GM23338 (cell line): Measurements from ENCODE around the gene TOMM6. TPM values are rescaled to one million over a fixed set of nuclear protein-coding genes. Genes with fewer than 3 reads are reported as not detected.

ENCODE experiments used
- ATAC-seq: fragments of 200-7000 bp; cut with Tn5 transposase; 3 replicates; pipeline ENCODE4 v1.9.1; 2020
- DNase-seq: peaks from one replicate; pipeline ENCODE4 v3.0.0-alpha.2; 2015; ENCODE audit warnings: low spot score
- H2AFZ ChIP-seq: fragments of 200-600 bp; sonication (generic); 2 replicates; pipeline ENCODE4 v1.8.0; 2016; ENCODE audit warnings: antibody characterized with exemption, mild to moderate bottlenecking, moderate library complexity
- H3F3A ChIP-seq: fragments of 200-600 bp; sonication (generic); replicated peaks from 2 replicates; pipeline ENCODE4 v1.8.0; 2017; ENCODE audit warnings: antibody characterized with exemption, mixed run types, low read depth
- H3K27ac ChIP-seq: fragments of 200-600 bp; sonication (generic); 2 replicates; pipeline ENCODE4 v1.6.1; 2016; ENCODE audit warnings: low read depth
- H3K27me3 ChIP-seq: fragments of 200-600 bp; sonication (generic); 2 replicates; pipeline ENCODE4 v1.8.0; 2016; ENCODE audit warnings: mild to moderate bottlenecking, mixed run types, moderate library complexity; ENCODE audit not compliant: insufficient read depth
- H3K36me3 ChIP-seq: fragments of 200-600 bp; sonication (generic); 2 replicates; pipeline ENCODE4 v1.8.0; 2016; ENCODE audit warnings: mild to moderate bottlenecking; ENCODE audit not compliant: insufficient read depth
- H3K4me1 ChIP-seq: fragments of 200-600 bp; sonication (generic); 2 replicates; pipeline ENCODE4 v1.8.0; 2016; ENCODE audit warnings: mild to moderate bottlenecking, moderate library complexity; ENCODE audit not compliant: insufficient read depth
- H3K4me2 ChIP-seq: fragments of 200-600 bp; sonication (generic); 2 replicates; pipeline ENCODE4 v1.7.1; 2017; ENCODE audit warnings: mixed run types
- H3K4me3 ChIP-seq: fragments of 200-600 bp; sonication (generic); 2 replicates; pipeline ENCODE4 v1.6.1; 2016; ENCODE audit warnings: mixed run types
- H3K79me2 ChIP-seq: fragments of 200-600 bp; sonication (generic); replicated peaks from 2 replicates; pipeline ENCODE4 v1.8.0; 2017; ENCODE audit warnings: mild to moderate bottlenecking; ENCODE audit not compliant: insufficient read depth
- H3K9me2 ChIP-seq: fragments of 200-600 bp; sonication (generic); 2 replicates; pipeline ENCODE4 v1.8.0; 2017; ENCODE audit not compliant: insufficient read depth
- H4K20me1 ChIP-seq: fragments of 200-600 bp; sonication (generic); replicated peaks from 2 replicates; pipeline ENCODE4 v1.8.0; 2017; ENCODE audit warnings: mild to moderate bottlenecking; ENCODE audit not compliant: insufficient read depth
- H3K27ac Mint-ChIP-seq: 2 replicates; pipeline ENCODE4 v1.8.0; 2020; ENCODE audit warnings: inconsistent platforms, mild to moderate bottlenecking, moderate library complexity, mixed read lengths
- H3K27me3 Mint-ChIP-seq: 3 replicates; pipeline ENCODE4 v1.8.0; 2022; ENCODE audit warnings: low read depth, mild to moderate bottlenecking, moderate library complexity, mixed read lengths, inconsistent platforms; ENCODE audit not compliant: insufficient read depth, poor library complexity
- H3K36me3 Mint-ChIP-seq: 3 replicates; pipeline ENCODE4 v1.8.0; 2021; ENCODE audit warnings: low read depth, mild to moderate bottlenecking, inconsistent platforms, moderate library complexity, mixed read lengths
- H3K4me1 Mint-ChIP-seq: 3 replicates; pipeline ENCODE4 v1.8.0; 2020; ENCODE audit warnings: mild to moderate bottlenecking, inconsistent platforms, mixed read lengths
- H3K4me3 Mint-ChIP-seq: 3 replicates; pipeline ENCODE4 v1.8.0; 2021; ENCODE audit warnings: moderate library complexity, mild to moderate bottlenecking, inconsistent platforms, mixed read lengths
- H3K9me3 Mint-ChIP-seq: 3 replicates; pipeline ENCODE4 v1.8.0; 2020; ENCODE audit warnings: moderate library complexity, mild to moderate bottlenecking, inconsistent platforms, mixed read lengths
- CREB1 ChIP-seq: fragments of 250-450 bp; sonication (Bioruptor Pico); IDR thresholded peaks from 2 replicates; pipeline ENCODE4 v1.5.0; 2020; ENCODE audit warnings: low read depth, mild to moderate bottlenecking, moderate library complexity
- EZH2 ChIP-seq: fragments of 200-600 bp; sonication (generic); IDR thresholded peaks from one replicate; pipeline ENCODE4 v1.8.0; 2017; ENCODE audit warnings: antibody characterized with exemption, mild to moderate bottlenecking, low read depth; ENCODE audit not compliant: unreplicated experiment
- EZH2phosphoT487 ChIP-seq: fragments of 200-600 bp; sonication (generic); IDR thresholded peaks from one replicate; pipeline ENCODE4 v1.8.1; 2018; ENCODE audit warnings: antibody characterized with exemption; ENCODE audit not compliant: unreplicated experiment
- JUNB ChIP-seq: IDR thresholded peaks from one replicate; pipeline ENCODE4 v1.6.1; 2016; ENCODE audit warnings: antibody characterized with exemption; ENCODE audit not compliant: unreplicated experiment
- NANOG ChIP-seq: IDR thresholded peaks from 2 replicates; pipeline ENCODE4 v1.6.1; 2016; ENCODE audit warnings: antibody characterized with exemption, borderline replicate concordance
- POLR2AphosphoS5 ChIP-seq: IDR thresholded peaks from 2 replicates; pipeline ENCODE4 v1.6.1; 2016; ENCODE audit warnings: antibody characterized with exemption, low read depth
- STAT1 ChIP-seq: IDR thresholded peaks from one replicate; pipeline ENCODE4 v1.6.1; 2016; ENCODE audit warnings: antibody characterized with exemption; ENCODE audit not compliant: unreplicated experiment
- ZNF114 ChIP-seq: fragments of 250-450 bp; sonication (Bioruptor Pico); IDR thresholded peaks from 2 replicates; pipeline ENCODE4 v1.5.0; 2020; ENCODE audit warnings: mild to moderate bottlenecking, moderate library complexity
- ZNF331 ChIP-seq: fragments of 250-450 bp; sonication (Bioruptor Pico); IDR thresholded peaks from 2 replicates; pipeline ENCODE4 v1.5.0; 2020; ENCODE audit warnings: low read depth, mild to moderate bottlenecking, moderate library complexity
- polyA plus RNA-seq: library from polyadenylated mRNA; unstranded; fragments of >200 nt; fragmentation: Nextera tagmentation; extraction: Ambion mirVana; gene quantifications from 2 replicates; pipeline ENCODE4 v1.2.1, GENCODE V29; 2016
- total RNA-seq: library from RNA; depleted of rRNA; stranded (reverse); fragments of >200 nt; shearing (Covaris generic); gene quantifications from 2 replicates; pipeline ENCODE4 v1.2.3, GENCODE V29; 2014
- TF ChIP-seq, protein P1 (sequence below): IDR thresholded peaks from 2 replicates; pipeline ENCODE4 v1.6.1; 2016; ENCODE audit warnings: antibody characterized with exemption
- TF ChIP-seq, protein P2 (sequence below): fragments of 250-450 bp; sonication (Bioruptor Pico); IDR thresholded peaks from 2 replicates; pipeline ENCODE4 v1.5.0; 2020; ENCODE audit warnings: mild to moderate bottlenecking, moderate library complexity
- TF ChIP-seq, protein P3 (sequence below), 2 experiments: fragments of 200-600 bp in 1 of 2; sonication (generic) in 1 of 2; conservative IDR thresholded peaks; 2 replicates each; pipeline versions ENCODE4 v1.5.1 to v1.6.1; 2016 to 2017; ENCODE audit warnings: antibody characterized with exemption in 2 of 2, low read depth in 2 of 2, mild to moderate bottlenecking in 2 of 2, moderate library complexity in 1 of 2
- TF ChIP-seq, protein P4 (sequence below): IDR thresholded peaks from one replicate; pipeline ENCODE4 v1.6.1; 2018; ENCODE audit warnings: antibody characterized with exemption; ENCODE audit not compliant: unreplicated experiment

The TOMM6 gene
- total and polyA plus RNA-seq, 2 experiments from 2014 or later = 195 to 372 TPM

DNA sequence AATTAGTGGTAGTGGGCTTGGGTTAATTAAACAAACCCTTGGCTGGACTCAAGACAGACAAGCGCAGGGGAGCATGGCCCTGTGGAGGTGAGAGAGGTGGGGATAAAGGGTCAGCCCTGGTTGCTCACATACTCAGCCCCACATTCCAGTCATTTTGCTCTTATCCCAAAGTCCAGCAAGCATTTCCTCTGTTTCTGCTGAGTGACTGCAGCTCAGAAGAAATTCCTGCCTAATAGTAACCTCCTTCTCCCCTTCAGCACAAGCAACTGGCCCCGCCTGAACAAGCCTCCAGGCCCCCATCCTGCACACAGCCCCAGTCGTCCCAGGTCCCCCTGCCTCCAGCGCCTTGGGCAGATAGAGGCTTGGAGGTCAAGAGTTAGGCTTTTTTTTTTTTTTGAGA is 48.5 kb upstream of the TOMM6 start:
- Histone ChIP-seq H3K27me3 (no peaks in the 10 kb centered on the region), H3K4me2 (no peak overlapping the region), H3F3A (no peaks in the 10 kb centered on the region), H3K36me3 (no peaks in the 10 kb centered on the region), H4K20me1 (no peaks in the 10 kb centered on the region), H3K9me2 (no peaks in the 10 kb centered on the region), H2AFZ (no peak overlapping the region), H3K4me3 (no peak overlapping the region), H3K27ac (no peak overlapping the region), H3K79me2 (no peaks in the 10 kb centered on the region), H3K4me1 (peaks cover 7% of the 10 kb centered on the region)
- ATAC-seq = no peak
- Mint-ChIP-seq H3K27me3 (peaks cover 6% of the 10 kb centered on the region), H3K27ac (no peak overlapping the region), H3K4me1 (peaks cover 15% of the 10 kb centered on the region), H3K9me3 (no peaks in the 10 kb centered on the region), H3K36me3 (no peaks in the 10 kb centered on the region), H3K4me3 (no peak overlapping the region)
- DNase-seq = no peak
- TF ChIP-seq EZH2phosphoT487 (no peak), EZH2 (no peak), ZNF114 (CRISPR knock-in tag) (no peak), STAT1 (no peak), POLR2AphosphoS5 (no peak), CREB1 (CRISPR knock-in tag) (no peak), ZNF331 (CRISPR knock-in tag) (no peak), NANOG (no peak), JUNB (no peak)
- TF ChIP-seq, protein P1, sequence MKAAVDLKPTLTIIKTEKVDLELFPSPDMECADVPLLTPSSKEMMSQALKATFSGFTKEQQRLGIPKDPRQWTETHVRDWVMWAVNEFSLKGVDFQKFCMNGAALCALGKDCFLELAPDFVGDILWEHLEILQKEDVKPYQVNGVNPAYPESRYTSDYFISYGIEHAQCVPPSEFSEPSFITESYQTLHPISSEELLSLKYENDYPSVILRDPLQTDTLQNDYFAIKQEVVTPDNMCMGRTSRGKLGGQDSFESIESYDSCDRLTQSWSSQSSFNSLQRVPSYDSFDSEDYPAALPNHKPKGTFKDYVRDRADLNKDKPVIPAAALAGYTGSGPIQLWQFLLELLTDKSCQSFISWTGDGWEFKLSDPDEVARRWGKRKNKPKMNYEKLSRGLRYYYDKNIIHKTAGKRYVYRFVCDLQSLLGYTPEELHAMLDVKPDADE = no peak
- TF ChIP-seq, protein P2, sequence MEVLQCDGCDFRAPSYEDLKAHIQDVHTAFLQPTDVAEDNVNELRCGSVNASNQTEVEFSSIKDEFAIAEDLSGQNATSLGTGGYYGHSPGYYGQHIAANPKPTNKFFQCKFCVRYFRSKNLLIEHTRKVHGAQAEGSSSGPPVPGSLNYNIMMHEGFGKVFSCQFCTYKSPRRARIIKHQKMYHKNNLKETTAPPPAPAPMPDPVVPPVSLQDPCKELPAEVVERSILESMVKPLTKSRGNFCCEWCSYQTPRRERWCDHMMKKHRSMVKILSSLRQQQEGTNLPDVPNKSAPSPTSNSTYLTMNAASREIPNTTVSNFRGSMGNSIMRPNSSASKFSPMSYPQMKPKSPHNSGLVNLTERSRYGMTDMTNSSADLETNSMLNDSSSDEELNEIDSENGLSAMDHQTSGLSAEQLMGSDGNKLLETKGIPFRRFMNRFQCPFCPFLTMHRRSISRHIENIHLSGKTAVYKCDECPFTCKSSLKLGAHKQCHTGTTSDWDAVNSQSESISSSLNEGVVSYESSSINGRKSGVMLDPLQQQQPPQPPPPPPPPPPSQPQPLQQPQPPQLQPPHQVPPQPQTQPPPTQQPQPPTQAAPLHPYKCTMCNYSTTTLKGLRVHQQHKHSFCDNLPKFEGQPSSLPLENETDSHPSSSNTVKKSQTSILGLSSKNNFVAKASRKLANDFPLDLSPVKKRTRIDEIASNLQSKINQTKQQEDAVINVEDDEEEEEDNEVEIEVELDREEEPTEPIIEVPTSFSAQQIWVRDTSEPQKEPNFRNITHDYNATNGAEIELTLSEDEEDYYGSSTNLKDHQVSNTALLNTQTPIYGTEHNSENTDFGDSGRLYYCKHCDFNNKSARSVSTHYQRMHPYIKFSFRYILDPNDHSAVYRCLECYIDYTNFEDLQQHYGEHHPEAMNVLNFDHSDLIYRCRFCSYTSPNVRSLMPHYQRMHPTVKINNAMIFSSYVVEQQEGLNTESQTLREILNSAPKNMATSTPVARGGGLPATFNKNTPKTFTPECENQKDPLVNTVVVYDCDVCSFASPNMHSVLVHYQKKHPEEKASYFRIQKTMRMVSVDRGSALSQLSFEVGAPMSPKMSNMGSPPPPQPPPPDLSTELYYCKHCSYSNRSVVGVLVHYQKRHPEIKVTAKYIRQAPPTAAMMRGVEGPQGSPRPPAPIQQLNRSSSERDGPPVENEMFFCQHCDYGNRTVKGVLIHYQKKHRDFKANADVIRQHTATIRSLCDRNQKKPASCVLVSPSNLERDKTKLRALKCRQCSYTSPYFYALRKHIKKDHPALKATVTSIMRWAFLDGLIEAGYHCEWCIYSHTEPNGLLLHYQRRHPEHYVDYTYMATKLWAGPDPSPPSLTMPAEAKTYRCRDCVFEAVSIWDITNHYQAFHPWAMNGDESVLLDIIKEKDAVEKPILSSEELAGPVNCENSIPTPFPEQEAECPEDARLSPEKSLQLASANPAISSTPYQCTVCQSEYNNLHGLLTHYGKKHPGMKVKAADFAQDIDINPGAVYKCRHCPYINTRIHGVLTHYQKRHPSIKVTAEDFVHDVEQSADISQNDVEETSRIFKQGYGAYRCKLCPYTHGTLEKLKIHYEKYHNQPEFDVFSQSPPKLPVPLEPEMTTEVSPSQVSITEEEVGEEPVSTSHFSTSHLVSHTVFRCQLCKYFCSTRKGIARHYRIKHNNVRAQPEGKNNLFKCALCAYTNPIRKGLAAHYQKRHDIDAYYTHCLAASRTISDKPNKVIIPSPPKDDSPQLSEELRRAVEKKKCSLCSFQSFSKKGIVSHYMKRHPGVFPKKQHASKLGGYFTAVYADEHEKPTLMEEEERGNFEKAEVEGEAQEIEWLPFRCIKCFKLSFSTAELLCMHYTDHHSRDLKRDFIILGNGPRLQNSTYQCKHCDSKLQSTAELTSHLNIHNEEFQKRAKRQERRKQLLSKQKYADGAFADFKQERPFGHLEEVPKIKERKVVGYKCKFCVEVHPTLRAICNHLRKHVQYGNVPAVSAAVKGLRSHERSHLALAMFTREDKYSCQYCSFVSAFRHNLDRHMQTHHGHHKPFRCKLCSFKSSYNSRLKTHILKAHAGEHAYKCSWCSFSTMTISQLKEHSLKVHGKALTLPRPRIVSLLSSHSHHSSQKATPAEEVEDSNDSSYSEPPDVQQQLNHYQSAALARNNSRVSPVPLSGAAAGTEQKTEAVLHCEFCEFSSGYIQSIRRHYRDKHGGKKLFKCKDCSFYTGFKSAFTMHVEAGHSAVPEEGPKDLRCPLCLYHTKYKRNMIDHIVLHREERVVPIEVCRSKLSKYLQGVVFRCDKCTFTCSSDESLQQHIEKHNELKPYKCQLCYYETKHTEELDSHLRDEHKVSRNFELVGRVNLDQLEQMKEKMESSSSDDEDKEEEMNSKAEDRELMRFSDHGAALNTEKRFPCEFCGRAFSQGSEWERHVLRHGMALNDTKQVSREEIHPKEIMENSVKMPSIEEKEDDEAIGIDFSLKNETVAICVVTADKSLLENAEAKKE (CRISPR knock-in tag) = no peak
- TF ChIP-seq, protein P3, sequence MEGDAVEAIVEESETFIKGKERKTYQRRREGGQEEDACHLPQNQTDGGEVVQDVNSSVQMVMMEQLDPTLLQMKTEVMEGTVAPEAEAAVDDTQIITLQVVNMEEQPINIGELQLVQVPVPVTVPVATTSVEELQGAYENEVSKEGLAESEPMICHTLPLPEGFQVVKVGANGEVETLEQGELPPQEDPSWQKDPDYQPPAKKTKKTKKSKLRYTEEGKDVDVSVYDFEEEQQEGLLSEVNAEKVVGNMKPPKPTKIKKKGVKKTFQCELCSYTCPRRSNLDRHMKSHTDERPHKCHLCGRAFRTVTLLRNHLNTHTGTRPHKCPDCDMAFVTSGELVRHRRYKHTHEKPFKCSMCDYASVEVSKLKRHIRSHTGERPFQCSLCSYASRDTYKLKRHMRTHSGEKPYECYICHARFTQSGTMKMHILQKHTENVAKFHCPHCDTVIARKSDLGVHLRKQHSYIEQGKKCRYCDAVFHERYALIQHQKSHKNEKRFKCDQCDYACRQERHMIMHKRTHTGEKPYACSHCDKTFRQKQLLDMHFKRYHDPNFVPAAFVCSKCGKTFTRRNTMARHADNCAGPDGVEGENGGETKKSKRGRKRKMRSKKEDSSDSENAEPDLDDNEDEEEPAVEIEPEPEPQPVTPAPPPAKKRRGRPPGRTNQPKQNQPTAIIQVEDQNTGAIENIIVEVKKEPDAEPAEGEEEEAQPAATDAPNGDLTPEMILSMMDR (conservative IDR thresholded peaks at IDR 0.05; ENCODE audit: low read depth in 2 of 2) = no peak
- TF ChIP-seq, protein P4, sequence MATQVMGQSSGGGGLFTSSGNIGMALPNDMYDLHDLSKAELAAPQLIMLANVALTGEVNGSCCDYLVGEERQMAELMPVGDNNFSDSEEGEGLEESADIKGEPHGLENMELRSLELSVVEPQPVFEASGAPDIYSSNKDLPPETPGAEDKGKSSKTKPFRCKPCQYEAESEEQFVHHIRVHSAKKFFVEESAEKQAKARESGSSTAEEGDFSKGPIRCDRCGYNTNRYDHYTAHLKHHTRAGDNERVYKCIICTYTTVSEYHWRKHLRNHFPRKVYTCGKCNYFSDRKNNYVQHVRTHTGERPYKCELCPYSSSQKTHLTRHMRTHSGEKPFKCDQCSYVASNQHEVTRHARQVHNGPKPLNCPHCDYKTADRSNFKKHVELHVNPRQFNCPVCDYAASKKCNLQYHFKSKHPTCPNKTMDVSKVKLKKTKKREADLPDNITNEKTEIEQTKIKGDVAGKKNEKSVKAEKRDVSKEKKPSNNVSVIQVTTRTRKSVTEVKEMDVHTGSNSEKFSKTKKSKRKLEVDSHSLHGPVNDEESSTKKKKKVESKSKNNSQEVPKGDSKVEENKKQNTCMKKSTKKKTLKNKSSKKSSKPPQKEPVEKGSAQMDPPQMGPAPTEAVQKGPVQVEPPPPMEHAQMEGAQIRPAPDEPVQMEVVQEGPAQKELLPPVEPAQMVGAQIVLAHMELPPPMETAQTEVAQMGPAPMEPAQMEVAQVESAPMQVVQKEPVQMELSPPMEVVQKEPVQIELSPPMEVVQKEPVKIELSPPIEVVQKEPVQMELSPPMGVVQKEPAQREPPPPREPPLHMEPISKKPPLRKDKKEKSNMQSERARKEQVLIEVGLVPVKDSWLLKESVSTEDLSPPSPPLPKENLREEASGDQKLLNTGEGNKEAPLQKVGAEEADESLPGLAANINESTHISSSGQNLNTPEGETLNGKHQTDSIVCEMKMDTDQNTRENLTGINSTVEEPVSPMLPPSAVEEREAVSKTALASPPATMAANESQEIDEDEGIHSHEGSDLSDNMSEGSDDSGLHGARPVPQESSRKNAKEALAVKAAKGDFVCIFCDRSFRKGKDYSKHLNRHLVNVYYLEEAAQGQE = no peak
